ENCODE data around the gene PPP1R15B. TPM values are rescaled to one million over a fixed set of nuclear protein-coding genes. Genes with fewer than 3 reads are reported as not detected.

PPP1R15B gene
- total and polyA plus RNA-seq, 2 donors (not counting 1 experiment from before 2014, with no cell fraction given): 65.7 to 137 TPM

DNA sequence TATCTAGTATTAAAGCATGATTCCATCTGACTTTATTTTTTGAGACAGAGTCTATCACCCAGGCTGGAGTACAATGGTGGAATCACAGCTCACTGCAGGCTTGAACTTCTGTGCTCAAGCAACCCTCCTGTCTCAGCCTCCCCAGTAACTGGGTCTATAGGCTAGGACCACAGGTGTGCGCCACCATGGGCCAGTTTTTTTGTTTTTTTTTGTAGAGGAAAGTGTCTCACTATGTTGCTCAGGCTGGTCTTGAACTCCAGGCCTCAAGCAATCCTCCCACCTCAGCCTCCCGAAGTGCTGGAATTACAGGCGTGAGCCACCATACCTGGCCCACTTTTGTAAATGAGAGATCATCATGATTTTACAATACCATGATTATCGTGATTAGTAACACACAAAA, 9.2 kb downstream of the PPP1R15B start:
- no peak overlapping the region for H2AFZ ChIP-seq (ENCODE audit: insufficient read depth, low read depth, low read length, poor library complexity, severe bottlenecking)
- CTCF ChIA-PET: interaction anchor here (0.7 kb wide), 1 partner anchor 111 kb away, joined by 3 read pairs; no protein-coding TSS in a partner anchor
- no peak overlapping the region for H3K4me3 ChIP-seq (ENCODE audit: control extremely low read depth in 1 of 5, extremely low read depth in 1 of 5, insufficient read depth in 1 of 5, low read depth in 2 of 5, low read length in 4 of 5)
- Mint-ChIP-seq H3K4me1 (peaks cover 26% of the 10 kb centered on the region), H3K4me3 (no peak overlapping the region), H3K27ac (no peak overlapping the region), H3K27me3 (no peaks in the 10 kb centered on the region), H3K9me3 (ENCODE audit: insufficient read depth) (no peaks in the 10 kb centered on the region)
- H3K36me3 ChIP-seq (replicated peaks in 1 of 2; ENCODE audit: control extremely low read depth in 1 of 2, control insufficient read depth in 1 of 2, extremely low read depth in 1 of 2, insufficient read depth in 2 of 2, low read length in 1 of 2): peaks cover 18 to 58% of the 10 kb centered on the region in 2 experiments
- no peak overlapping the region for H3K9ac ChIP-seq (ENCODE audit: low read length)
- TF ChIP-seq EZH2 (IDR thresholded peaks at IDR 0.05; ENCODE audit: borderline replicate concordance, insufficient read depth, low read depth, low read length, poor library complexity, severe bottlenecking): no peak
- TF ChIP-seq, protein P1, sequence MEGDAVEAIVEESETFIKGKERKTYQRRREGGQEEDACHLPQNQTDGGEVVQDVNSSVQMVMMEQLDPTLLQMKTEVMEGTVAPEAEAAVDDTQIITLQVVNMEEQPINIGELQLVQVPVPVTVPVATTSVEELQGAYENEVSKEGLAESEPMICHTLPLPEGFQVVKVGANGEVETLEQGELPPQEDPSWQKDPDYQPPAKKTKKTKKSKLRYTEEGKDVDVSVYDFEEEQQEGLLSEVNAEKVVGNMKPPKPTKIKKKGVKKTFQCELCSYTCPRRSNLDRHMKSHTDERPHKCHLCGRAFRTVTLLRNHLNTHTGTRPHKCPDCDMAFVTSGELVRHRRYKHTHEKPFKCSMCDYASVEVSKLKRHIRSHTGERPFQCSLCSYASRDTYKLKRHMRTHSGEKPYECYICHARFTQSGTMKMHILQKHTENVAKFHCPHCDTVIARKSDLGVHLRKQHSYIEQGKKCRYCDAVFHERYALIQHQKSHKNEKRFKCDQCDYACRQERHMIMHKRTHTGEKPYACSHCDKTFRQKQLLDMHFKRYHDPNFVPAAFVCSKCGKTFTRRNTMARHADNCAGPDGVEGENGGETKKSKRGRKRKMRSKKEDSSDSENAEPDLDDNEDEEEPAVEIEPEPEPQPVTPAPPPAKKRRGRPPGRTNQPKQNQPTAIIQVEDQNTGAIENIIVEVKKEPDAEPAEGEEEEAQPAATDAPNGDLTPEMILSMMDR (IDR thresholded peaks at IDR 0.05): no peak
- no peaks in the 10 kb centered on the region for H3K9me3 ChIP-seq (ENCODE audit: control extremely low read depth in 1 of 3, control insufficient read depth in 2 of 3, insufficient read depth in 1 of 3, low read length in 2 of 3)
- H3K27me3 ChIP-seq (replicated peaks in 1 of 4; ENCODE audit: control extremely low read depth in 1 of 4, control insufficient read depth in 3 of 4, insufficient read depth in 4 of 4, low read length in 3 of 4): no peaks in the 10 kb centered on the region
- peaks cover 9 to 14% of the 10 kb centered on the region in 2 donors for H3K4me1 ChIP-seq (ENCODE audit: control insufficient read depth in 2 of 2, insufficient read depth in 2 of 2, low read length in 2 of 2)
- intact Hi-C loops (cut with micrococcal nuclease): no loop called here
- peaks cover 49% of the 10 kb centered on the region for H4K20me1 ChIP-seq (ENCODE audit: control insufficient read depth, insufficient read depth, low read length, poor library complexity, severe bottlenecking)
- peaks cover 41% of the 10 kb centered on the region for H3K79me2 ChIP-seq (ENCODE audit: control insufficient read depth, insufficient read depth, low read length)
- no peak overlapping the region for H3K4me2 ChIP-seq (replicated peaks; ENCODE audit: low read depth, low read length, poor library complexity, severe bottlenecking)
- ATAC-seq (ENCODE audit: low read depth) (no peak), DNase-seq (no peak)
- POLR2A ChIA-PET: no interaction called here
- 100% methylated on average over 2 of the region's 4 CpGs for WGBS (ENCODE audit: insufficient coverage)
- H3K27ac ChIP-seq (ENCODE audit: low read length in 2 of 2): no peak overlapping the region

DNA sequence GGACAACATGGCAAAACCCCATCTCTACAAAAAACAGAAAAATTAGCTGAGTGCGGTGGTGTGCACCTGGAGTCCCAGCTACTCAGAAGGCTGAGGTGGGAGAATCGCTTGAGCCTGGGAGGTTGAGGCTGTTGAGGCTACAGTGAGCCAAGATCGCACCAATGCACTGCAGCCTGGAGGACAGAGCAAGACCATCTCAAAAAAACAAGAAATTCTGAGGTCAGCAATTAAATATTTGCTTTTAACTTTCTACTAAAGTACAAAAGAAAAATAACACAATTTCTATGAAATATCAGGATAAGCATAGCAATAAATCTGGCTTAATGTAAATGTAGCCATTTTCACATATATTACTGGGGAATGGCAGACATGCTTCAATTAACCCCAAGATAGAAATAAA, 9.9 kb downstream of the PPP1R15B start:
- Mint-ChIP-seq H3K4me1 (peaks cover 22% of the 10 kb centered on the region), H3K27ac (no peak overlapping the region), H3K9me3 (ENCODE audit: insufficient read depth) (no peaks in the 10 kb centered on the region), H3K4me3 (no peak overlapping the region), H3K27me3 (no peaks in the 10 kb centered on the region)
- TF ChIP-seq, protein P1 (IDR thresholded peaks at IDR 0.05): no peak
- whole genome bisulfite sequencing (ENCODE audit: insufficient coverage): no CpG with 5 or more reads among the region's 3 CpGs
- no peaks in the 10 kb centered on the region for H3K27me3 ChIP-seq (replicated peaks in 1 of 4; ENCODE audit: control extremely low read depth in 1 of 4, control insufficient read depth in 3 of 4, insufficient read depth in 4 of 4, low read length in 3 of 4)
- no peak overlapping the region for H3K27ac ChIP-seq (ENCODE audit: low read length in 2 of 2)
- peaks cover 5 to 14% of the 10 kb centered on the region in 2 donors for H3K4me1 ChIP-seq (ENCODE audit: control insufficient read depth in 2 of 2, insufficient read depth in 2 of 2, low read length in 2 of 2)
- H3K4me3 ChIP-seq (ENCODE audit: control extremely low read depth in 1 of 5, extremely low read depth in 1 of 5, insufficient read depth in 1 of 5, low read depth in 2 of 5, low read length in 4 of 5): no peak overlapping the region
- no peak for DNase-seq
- intact Hi-C loops (cut with micrococcal nuclease): no loop called here
- H3K36me3 ChIP-seq (replicated peaks in 1 of 2; ENCODE audit: control extremely low read depth in 1 of 2, control insufficient read depth in 1 of 2, extremely low read depth in 1 of 2, insufficient read depth in 2 of 2, low read length in 1 of 2): peaks cover 18 to 58% of the 10 kb centered on the region in 2 experiments
- H4K20me1 ChIP-seq (ENCODE audit: control insufficient read depth, insufficient read depth, low read length, poor library complexity, severe bottlenecking): peaks cover 43% of the 10 kb centered on the region
- no peak overlapping the region for H3K4me2 ChIP-seq (replicated peaks; ENCODE audit: low read depth, low read length, poor library complexity, severe bottlenecking)
- POLR2A ChIA-PET: no interaction called here
- H3K9ac ChIP-seq (ENCODE audit: low read length): no peak overlapping the region
- H3K9me3 ChIP-seq (ENCODE audit: control extremely low read depth in 1 of 3, control insufficient read depth in 2 of 3, insufficient read depth in 1 of 3, low read length in 2 of 3): no peaks in the 10 kb centered on the region
- no peak overlapping the region for H2AFZ ChIP-seq (ENCODE audit: insufficient read depth, low read depth, low read length, poor library complexity, severe bottlenecking)
- ATAC-seq (ENCODE audit: low read depth): no peak
- peaks cover 35% of the 10 kb centered on the region for H3K79me2 ChIP-seq (ENCODE audit: control insufficient read depth, insufficient read depth, low read length)
- CTCF ChIA-PET: interaction anchor here (0.7 to 1.3 kb wide), 3 partner anchors 29 to 238 kb away, joined by 3 to 5 read pairs (median 3); no protein-coding TSS in a partner anchor
